Measurements from ENCODE around the gene DMD. TPM values are rescaled to one million over a fixed set of nuclear protein-coding genes. Genes with fewer than 3 reads are reported as not detected.

The DMD gene
- total and polyA plus RNA-seq, 2 of the 8 experiments (the other 6 are each of a cell fraction or from before 2014, with no cell fraction given), result 4.8 to 7.4 TPM

GRCh38 chrX:32545101-32545500 lies 666.2 kb downstream of the DMD start:
- no peak overlapping the region for H3K27ac ChIP-seq (ENCODE audit: low read depth, low read length)
- H3K9ac ChIP-seq (replicated peaks in 1 of 4; ENCODE audit: extremely low read depth in 1 of 4, low read depth in 3 of 4, low read length in 3 of 4), result no peak overlapping the region
- no peak overlapping the region for H3K14ac ChIP-seq (ENCODE audit: insufficient read length)
- H4K5ac ChIP-seq (ENCODE audit: insufficient read length, low read depth, low read length), result no peak overlapping the region
- no peak overlapping the region for H2BK120ac ChIP-seq (replicated peaks; ENCODE audit: low read depth, low read length)
- POLR2A ChIA-PET (ENCODE audit: partially characterized antibody), result no interaction called here
- no peak overlapping the region for H3K4me3 ChIP-seq (ENCODE audit: extremely low read depth in 1 of 4, insufficient read depth in 2 of 4, low read depth in 3 of 4, low read length in 4 of 4)
- H2AFZ ChIP-seq (ENCODE audit: low read length), result no peak overlapping the region
- no peak overlapping the region for H4K8ac ChIP-seq (ENCODE audit: extremely low read depth, insufficient read depth, low read length)
- H4K91ac ChIP-seq (replicated peaks; ENCODE audit: insufficient read length, low read length), result no peak overlapping the region
- H2BK12ac ChIP-seq (ENCODE audit: low read depth, low read length), result no peak overlapping the region
- no peak for DNase-seq (ENCODE audit: low read depth in 1 of 2, low spot score in 2 of 2)
- no peak overlapping the region for H2BK5ac ChIP-seq (ENCODE audit: low read depth, low read length)
- H3K56ac ChIP-seq (replicated peaks; ENCODE audit: insufficient read length, low read depth, low read length), result no peak overlapping the region
- no peak overlapping the region for H3K4me2 ChIP-seq (ENCODE audit: insufficient read depth in 1 of 2, low read depth in 2 of 2, low read length in 2 of 2)
- WGBS, 2 experiments (ENCODE audit: extremely low coverage in 1 of 2, insufficient coverage in 1 of 2, insufficient read length in 1 of 2, insufficient replicate concordance in 2 of 2, low coverage in 1 of 2, low lambda C conversion rate in 2 of 2, missing lambda C conversion rate in 1 of 2), result 92% methylated on average over 1 of the region's 1 CpG; no CpG with 5 or more reads in 1 of the 2 experiments
- no peaks in the 10 kb centered on the region for H3K23me2 ChIP-seq (ENCODE audit: low read depth, low read length)
- H2AK5ac ChIP-seq (ENCODE audit: low read depth, low read length), result no peak overlapping the region
- H4K20me1 ChIP-seq (replicated peaks in 1 of 2; ENCODE audit: control insufficient read depth in 1 of 2, insufficient read depth in 2 of 2, low read length in 2 of 2), result no peaks in the 10 kb centered on the region
- peak; percentile 80 for FAIRE-seq
- H3K4ac ChIP-seq (replicated peaks; ENCODE audit: insufficient read length, low read depth, low read length), result no peak overlapping the region
- no peaks in the 10 kb centered on the region for H3K36me3 ChIP-seq (ENCODE audit: control insufficient read depth in 2 of 4, insufficient read depth in 4 of 4, low read length in 3 of 4)
- H2BK20ac ChIP-seq (ENCODE audit: low read length), result no peak overlapping the region
- no peaks in the 10 kb centered on the region for H3K79me2 ChIP-seq (ENCODE audit: control insufficient read depth in 1 of 2, insufficient read depth in 2 of 2, low read length in 2 of 2)
- H3K4me1 ChIP-seq (replicated peaks in 1 of 4; ENCODE audit: control insufficient read depth in 3 of 4, insufficient read depth in 4 of 4, low read length in 3 of 4), result no peaks in the 10 kb centered on the region
- no peaks in the 10 kb centered on the region for H3K9me3 ChIP-seq (ENCODE audit: insufficient read depth in 2 of 2, low read depth in 1 of 2, low read length in 1 of 2)
- H3K18ac ChIP-seq (ENCODE audit: extremely low read depth, low read length), result no peak overlapping the region
- no peak overlapping the region for H3K23ac ChIP-seq (ENCODE audit: insufficient read length)
- CTCF ChIA-PET (ENCODE audit: partially characterized antibody), result no interaction called here
- H3K79me1 ChIP-seq (ENCODE audit: low read depth, low read length), result no peaks in the 10 kb centered on the region
- H3K27me3 ChIP-seq (replicated peaks in 1 of 4; ENCODE audit: control insufficient read depth in 3 of 4, extremely low read depth in 1 of 4, insufficient read depth in 3 of 4, low read length in 3 of 4), result no peaks in the 10 kb centered on the region
- no peak overlapping the region for H2BK15ac ChIP-seq (ENCODE audit: low read length)
- no peak for TF ChIP-seq ATF3 (IDR thresholded peaks at IDR 0.05; ENCODE audit: insufficient read depth, low read depth, low read length)
- no peak for TF ChIP-seq RBBP5 (IDR thresholded peaks at IDR 0.05; ENCODE audit: borderline replicate concordance, low read depth, low read length)

Measured in H1 (cell line).